Esophagus muscularis mucosa (tissue), 3 donors: ENCODE data around the gene CRISPLD2.

Source experiments
- CTCF ChIP-seq, 3 experiments: fragments of 200-600 bp in 2 of 3; fragments of 450-650 bp in 1 of 3; sonication (generic) in 2 of 3; IDR thresholded peaks; one replicate each; pipeline ENCODE4 v1.5.1; 2017 to 2019; ENCODE audit warnings: antibody characterized with exemption in 3 of 3, mild to moderate bottlenecking in 2 of 3, moderate library complexity in 1 of 3
- POLR2AphosphoS5 ChIP-seq, 2 donors: sonication (generic); formaldehyde crosslinking; IDR thresholded peaks; one replicate each; pipeline ENCODE4 v1.6.1; 2017; ENCODE audit warnings: antibody characterized with exemption in 2 of 2

GRCh38 chr16:84874983-84875382 lies 55.2 kb downstream of the CRISPLD2 start:
- TF ChIP-seq POLR2AphosphoS5 (IDR thresholded peaks at IDR 0.05) (no peak), CTCF (IDR thresholded peaks at IDR 0.05) (no peak)
